Measurements from ENCODE around the gene NRCAM.
"Not testable (repeated sequence)": the region's sequence is repeated elsewhere in the genome, so short reads cannot be mapped to it uniquely, and the experiment has no call there.

Gene NRCAM

GRCh38 chr7:108455998-108456677 is at the start of gene NRCAM:
NRCAM (minus strand) TSS chr7:108456436; CDS start chr7:108240064, 216,372 bp downstream.
- DNase-seq, result peak; percentile 89

- DNase-seq, result not testable (repeated sequence)
These were observed 48.3 kb upstream of the NRCAM start for GRCh38 chr7:108504576-108504975.

DNA sequence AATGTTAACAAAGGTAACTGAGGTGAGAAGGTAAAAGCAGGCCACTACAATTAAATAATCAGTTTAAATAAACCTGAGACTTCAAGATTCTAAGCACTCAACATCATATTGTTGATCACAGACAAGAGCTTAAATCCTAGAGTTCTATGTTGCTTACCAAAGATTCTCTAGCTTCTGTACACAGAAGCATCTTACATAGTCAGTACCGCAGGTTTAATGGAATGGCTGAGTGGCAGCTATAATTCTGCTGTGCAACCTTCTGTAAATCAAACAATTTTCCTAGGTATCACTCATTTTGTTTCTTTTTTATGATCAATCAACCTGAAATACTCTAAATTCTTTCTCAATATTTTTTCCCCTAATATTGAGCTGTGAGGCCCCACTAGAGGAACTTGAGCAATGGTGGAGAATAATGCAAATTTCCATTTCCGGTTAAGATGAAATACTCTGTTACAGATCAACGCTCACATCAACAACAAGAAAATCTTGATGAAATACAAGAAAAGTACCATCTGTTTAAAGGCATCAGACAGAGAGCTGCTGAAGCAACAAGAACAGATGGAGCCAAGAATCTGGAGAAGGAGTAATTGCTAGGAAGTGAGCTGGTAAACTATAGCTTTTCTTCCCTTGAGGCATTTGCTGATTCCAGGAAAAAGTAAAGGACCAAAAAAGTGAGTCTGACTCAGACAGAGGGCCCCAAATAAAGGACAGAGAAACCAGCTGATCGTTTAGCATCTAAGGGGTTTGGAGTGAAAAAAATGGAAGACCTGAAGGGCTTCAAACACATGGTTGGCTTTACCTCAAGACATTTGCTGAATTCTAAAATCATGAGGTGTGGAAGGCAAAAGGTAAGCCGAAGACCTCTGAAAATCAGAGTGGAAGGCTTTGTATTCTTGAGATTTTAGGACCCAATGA is 47.1 kb upstream of the NRCAM start:
- no peak for DNase-seq

GRCh38 chr7:108499566-108499965 is 43.3 kb upstream of the NRCAM start:
- DNase-seq, result no peak

DNA sequence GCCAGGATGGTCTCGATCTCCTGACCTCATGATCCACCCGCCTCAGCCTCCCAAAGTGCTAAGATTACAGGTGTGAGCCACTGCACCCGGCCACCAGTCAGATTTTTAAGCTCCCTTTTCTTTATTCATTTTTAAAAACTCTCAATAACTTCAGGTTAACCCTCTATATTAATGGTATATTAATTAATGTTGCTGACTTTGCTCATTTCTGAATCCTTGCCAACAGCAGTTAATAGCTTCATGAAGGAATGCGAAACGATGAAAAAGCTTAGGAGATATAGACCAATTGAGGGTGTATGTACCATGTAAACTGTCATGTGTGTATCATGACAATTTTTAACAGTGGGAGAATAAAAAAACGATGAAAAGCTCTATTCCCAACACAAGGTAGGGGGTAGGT is 42.2 kb upstream of the NRCAM start:
- DNase-seq, result no peak

GRCh38 chr7:108497082-108497725 is 41.0 kb upstream of the NRCAM start:
- DNase-seq, result peak; percentile 81

DNA sequence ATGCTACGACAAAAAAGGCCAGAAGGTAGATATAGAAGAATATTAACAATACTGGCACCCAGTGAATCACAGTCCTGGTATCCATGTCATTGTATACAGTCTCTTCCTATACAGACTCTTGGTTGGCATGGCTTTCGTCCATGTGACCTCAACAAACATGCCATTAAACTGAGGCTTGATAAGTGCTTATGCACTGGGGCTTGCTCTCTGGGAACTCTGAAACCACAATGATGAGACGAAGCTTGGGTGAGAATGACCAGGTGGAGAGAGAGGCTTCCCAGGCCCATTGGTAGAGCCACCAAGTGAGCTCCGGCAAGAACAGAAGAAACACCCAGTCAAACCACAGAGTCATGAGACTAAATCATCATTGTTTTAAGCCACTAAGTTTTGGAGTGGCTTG is 36.5 kb upstream of the NRCAM start:
- DNase-seq, result no peak

DNA sequence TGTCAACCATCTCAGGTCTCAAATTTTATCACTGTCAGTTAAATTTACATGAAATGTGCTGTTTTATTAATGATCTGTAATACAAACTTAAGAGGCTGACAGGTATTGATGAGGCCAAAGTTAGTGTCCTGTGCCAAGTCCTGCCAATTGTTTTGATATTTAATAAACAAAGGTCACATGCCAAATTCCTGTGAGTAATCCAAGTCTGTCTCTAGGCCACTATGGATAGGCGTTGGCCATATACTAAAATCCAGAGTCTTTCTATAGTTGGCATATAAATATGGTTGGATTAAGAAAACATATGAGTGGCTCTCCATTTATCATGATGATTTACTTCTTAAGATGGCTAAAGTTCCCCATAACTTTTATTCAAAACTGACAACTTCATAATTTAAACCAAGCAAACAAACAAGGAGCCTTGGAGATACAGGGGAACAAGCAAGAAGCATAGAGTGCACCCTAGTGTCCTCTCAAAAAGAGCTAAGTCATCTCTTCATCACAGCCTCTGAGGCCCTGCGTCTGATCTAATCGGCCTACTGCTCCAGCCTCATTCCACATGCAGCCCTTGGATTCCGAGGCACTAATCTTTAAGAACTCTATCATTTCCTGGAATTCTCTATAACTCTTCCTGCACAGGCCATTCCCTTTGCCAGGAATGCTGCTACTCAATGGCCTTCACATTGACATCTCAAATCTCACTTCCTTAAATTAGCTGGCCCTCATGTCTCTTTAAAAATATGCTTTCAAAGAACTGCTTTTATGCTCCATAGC is 32.7 kb upstream of the NRCAM start:
- DNase-seq, result no peak

DNA sequence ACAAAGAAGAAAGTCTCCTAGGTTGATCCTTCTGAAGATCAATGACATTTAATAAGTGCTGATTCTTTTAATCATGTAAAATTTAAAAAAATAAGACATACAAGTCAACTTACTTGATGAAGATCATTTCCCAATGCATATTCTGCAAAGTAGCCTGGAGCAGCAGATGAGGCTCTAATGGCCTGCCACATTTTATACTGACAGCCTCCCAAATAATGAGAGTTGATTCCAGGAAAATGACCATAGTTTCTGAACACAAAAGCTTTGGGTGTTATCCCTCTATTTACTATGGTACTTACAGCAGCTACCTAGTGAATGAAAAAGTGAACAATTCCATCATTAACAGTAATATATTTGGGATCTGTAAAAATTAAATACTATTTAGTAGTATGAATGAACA is 31.4 kb upstream of the NRCAM start:
- DNase-seq, result no peak

GRCh38 chr7:108486291-108486966 is 30.2 kb upstream of the NRCAM start:
- no peak for DNase-seq

GRCh38 chr7:108484137-108484536 is 27.9 kb upstream of the NRCAM start:
- no peak for DNase-seq

- DNase-seq, result no peak
These were observed 24.1 kb upstream of the NRCAM start for GRCh38 chr7:108480311-108480710.

GRCh38 chr7:108479751-108480150 is 23.5 kb upstream of the NRCAM start:
- no peak for DNase-seq

GRCh38 chr7:108479118-108479517 is 22.9 kb upstream of the NRCAM start:
- DNase-seq, result no peak

DNA sequence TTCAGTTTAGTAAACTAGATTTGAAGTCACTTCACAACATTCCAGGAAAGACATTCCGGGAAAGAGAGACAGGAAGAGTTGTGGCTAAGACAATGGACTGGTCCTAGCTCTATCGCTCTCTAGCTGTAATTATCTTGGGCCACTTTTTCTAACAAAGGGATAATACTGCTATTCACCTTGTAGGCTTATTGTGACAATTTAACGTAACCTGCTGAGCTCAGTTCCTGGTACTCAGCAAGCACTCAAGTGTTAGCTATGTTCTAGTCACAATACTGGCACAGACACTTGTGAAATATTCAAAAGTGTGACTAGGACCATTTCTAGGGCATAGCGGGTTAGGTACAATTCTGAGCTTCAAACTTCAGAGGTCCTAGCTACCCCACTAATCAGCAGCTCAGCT is 12.0 kb upstream of the NRCAM start:
- no peak for DNase-seq

DNA sequence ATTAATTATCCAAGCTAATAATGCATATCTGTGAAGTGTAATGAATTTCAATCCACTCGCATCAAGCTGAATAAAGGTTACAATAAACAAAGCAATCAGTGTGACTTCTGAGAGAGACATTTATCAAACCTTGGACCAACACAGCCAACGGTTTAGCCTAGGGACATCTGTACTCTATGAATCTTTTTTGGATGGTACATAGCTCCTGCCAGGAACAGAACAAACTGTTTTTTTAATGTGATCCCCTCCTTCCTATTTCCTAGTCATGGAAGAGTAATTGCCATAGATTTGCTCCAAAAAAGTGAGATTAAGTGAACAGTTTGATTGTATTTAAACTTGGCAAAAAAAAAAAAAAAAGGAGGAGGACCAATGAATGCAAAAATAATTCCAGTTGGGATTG is 11.2 kb upstream of the NRCAM start:
- DNase-seq, result no peak

DNA sequence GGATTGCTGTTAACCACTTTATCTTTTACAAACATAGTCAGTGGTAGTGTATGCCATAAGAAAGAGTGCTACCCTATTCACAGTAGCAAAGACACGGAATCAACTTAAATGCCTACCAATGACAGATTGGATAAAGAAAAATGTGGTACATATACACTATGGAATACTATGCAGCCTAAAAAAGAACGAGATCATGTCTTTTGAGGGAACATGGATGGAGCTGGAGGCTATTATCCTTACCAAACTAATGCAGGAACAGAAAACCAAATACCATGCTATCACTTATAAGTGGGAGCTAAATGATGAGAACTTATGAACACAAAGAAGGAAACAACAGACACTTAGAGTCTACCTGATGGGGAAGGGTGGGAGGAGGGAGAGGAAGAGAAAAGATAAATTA is 10.1 kb upstream of the NRCAM start:
- DNase-seq, result not testable (repeated sequence)

DNA sequence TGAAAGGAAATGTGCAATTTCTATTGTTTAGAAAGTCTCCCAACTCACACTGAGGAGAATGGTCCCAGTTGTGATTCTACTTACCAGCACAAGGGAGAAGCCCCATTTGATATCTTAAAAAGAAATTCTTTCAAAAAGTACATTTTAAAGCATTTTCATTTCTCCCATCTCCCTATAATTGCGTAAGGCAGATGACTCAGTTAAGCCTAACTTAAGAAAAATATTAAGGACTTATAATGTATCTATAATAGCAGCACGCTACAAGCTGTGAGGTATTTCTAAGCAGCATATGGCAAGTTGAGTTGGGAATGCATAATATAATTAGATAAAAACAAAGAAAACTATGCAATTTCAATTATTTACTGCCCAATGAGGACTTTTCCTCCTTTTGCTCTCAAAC is 8.5 kb upstream of the NRCAM start:
- no peak for DNase-seq

DNA sequence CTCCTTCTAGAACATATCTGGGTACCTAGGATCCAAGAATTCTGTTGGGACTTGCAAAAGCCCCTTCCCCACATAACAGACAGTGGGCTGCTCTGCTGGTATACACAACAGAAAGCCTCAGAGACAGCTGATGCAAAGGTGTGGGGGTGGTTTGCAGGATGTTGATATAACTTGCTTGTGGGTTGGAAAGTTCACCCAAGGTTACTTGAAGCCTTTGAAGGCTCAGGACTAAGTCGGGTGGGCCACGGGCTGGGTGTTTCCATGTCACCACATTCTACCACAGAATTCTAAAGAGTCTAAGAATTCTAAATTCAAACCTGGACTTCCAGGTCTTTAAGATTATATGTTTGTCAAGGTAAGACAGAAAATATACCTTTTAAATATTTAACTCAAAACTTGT is 7.4 kb upstream of the NRCAM start:
- no peak for DNase-seq

- DNase-seq, result no peak
These were observed 5.6 kb upstream of the NRCAM start for GRCh38 chr7:108461840-108462239.

- no peak for DNase-seq
These were observed 4.7 kb upstream of the NRCAM start for GRCh38 chr7:108460964-108461363.

- DNase-seq, result peak; percentile 80
These were observed 3.8 kb upstream of the NRCAM start for GRCh38 chr7:108459922-108460551.
